Astrocyte (in vitro differentiated cells and primary cell): ENCODE results near the gene DLGAP3.

ENCODE experiments used
- CTCF ChIP-seq: IDR thresholded peaks from 2 replicates; pipeline ENCODE4 v1.5.1; 2011; ENCODE audit warnings: low read depth, mild to moderate bottlenecking, inconsistent platforms, low read length, moderate library complexity; ENCODE audit not compliant: insufficient read depth
- EZH2 ChIP-seq: IDR thresholded peaks from 2 replicates; pipeline ENCODE4 v1.6.1; 2012; ENCODE audit warnings: mild to moderate bottlenecking, low read length, inconsistent platforms; ENCODE audit not compliant: insufficient read depth

- no peak for TF ChIP-seq CTCF
- TF ChIP-seq EZH2 = no peak
Observed at GRCh38 chr1:34846265-34846664, 83.2 kb downstream of the DLGAP3 start.
